ENCODE measurements around the gene MARK4. TPM values are rescaled to one million over a fixed set of nuclear protein-coding genes. Genes with fewer than 3 reads are reported as not detected.

Gene MARK4
- total and polyA plus RNA-seq, 2 experiments from 2014 or later, result 16.6 to 38.6 TPM

GRCh38 chr19:45235485-45235884 is 15.6 kb upstream of the MARK4 start (continued):
- TF ChIP-seq ZNF462 (CRISPR knock-in tag; IDR thresholded peaks at IDR 0.05) (no peak), NANOG (IDR thresholded peaks at IDR 0.05; ENCODE audit: borderline replicate concordance) (no peak), JUNB (IDR thresholded peaks at IDR 0.05; ENCODE audit: unreplicated experiment) (no peak), EZH2 (IDR thresholded peaks at IDR 0.05; ENCODE audit: low read depth, unreplicated experiment) (no peak), REST (IDR thresholded peaks at IDR 0.05; ENCODE audit: unreplicated experiment) (no peak), CREB1 (CRISPR knock-in tag; IDR thresholded peaks at IDR 0.05; ENCODE audit: low read depth) (no peak), CTCF (conservative IDR thresholded peaks at IDR 0.05; ENCODE audit: low read depth in 2 of 2) (no peak), EZH2phosphoT487 (IDR thresholded peaks at IDR 0.05; ENCODE audit: unreplicated experiment) (no peak)
